SK-N-MC (cell line): Measurements from ENCODE around the gene IGF2BP2.

Source experiments
- DNase-seq: peaks from one replicate; pipeline ENCODE4 v3.0.0-alpha.2; 2011; ENCODE audit warnings: low read depth, low spot score
- H3K27ac ChIP-seq: fragments of 200-600 bp; sonication (generic); 2 replicates; pipeline ENCODE4 v1.5.1; 2016; ENCODE audit warnings: mixed run types
- H3K36me3 ChIP-seq: fragments of 200-600 bp; sonication (generic); 2 replicates; pipeline ENCODE4 v1.6.1; 2017; ENCODE audit warnings: antibody characterized with exemption, low read length, mixed read lengths; ENCODE audit not compliant: insufficient read depth
- H3K4me3 ChIP-seq: fragments of 200-600 bp; sonication (generic); 2 replicates; pipeline ENCODE4 v1.5.1; 2016
- H3K9ac ChIP-seq: fragments of 200-600 bp; sonication (generic); 2 replicates; pipeline ENCODE4 v1.8.0; 2017; ENCODE audit warnings: mixed run types, mixed read lengths; ENCODE audit not compliant: insufficient read length
- H3K9me3 ChIP-seq: fragments of 200-600 bp; sonication (generic); 2 replicates; pipeline ENCODE4 v1.6.1; 2017; ENCODE audit warnings: low read depth, mild to moderate bottlenecking, antibody characterized with exemption, low read length, moderate library complexity, mixed read lengths
- EZH2 ChIP-seq: fragments of 200-600 bp; sonication (generic); IDR thresholded peaks from one replicate; pipeline ENCODE4 v1.6.1; 2017; ENCODE audit warnings: antibody characterized with exemption
- FOXP2 ChIP-seq: optimal IDR thresholded peaks from 2 replicates; pipeline ENCODE3; 2011; ENCODE audit warnings: mild to moderate bottlenecking, moderate library complexity; ENCODE audit not compliant: insufficient read depth; ENCODE audit errors: extremely low read length, control extremely low read depth
- POLR2AphosphoS5 ChIP-seq: IDR thresholded peaks from 2 replicates; pipeline ENCODE4 v1.6.1; 2012; ENCODE audit warnings: mild to moderate bottlenecking, low read depth, low read length, borderline replicate concordance

IGF2BP2 gene

DNA sequence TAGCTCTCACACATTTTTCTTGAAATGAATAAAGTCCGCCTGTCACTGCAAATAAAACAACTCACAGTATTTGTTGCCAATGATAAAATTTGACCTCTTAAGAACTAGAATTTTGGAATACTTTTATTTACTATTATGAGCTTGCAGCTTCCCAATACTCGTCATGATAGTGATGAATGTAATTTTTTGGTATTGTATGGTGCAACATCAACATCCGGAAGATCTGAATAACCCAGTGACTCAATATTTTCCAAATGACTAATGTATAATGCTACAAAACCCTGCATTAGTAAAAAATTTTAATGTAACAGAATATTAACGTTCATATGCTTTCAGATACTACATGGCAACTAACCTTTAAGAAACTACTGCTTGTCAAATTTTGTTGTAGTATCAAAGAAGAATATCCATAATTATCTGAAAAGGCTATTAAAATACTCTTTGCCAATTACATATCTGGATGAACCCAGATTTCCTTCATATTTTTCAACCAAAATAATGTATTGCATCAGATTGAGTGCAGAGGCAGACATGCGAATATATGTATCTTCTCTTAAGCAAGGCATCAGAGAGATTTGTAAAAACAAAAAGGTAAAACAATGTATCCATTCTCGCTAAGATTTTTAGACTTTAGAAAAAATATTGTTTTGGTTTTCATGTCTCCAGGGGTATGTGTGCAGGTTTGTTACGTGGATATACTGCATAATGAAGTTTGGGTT lies 95.3 kb downstream of the IGF2BP2 start:
- no peak for TF ChIP-seq EZH2
- peak overlapping the region; percentile 38 for H3K9ac ChIP-seq
- peak; percentile 72 for DNase-seq
- peaks cover 14% of the 10 kb centered on the region for H3K36me3 ChIP-seq
- no peaks in the 10 kb centered on the region for H3K9me3 ChIP-seq
- H3K27ac ChIP-seq = peak overlapping the region; percentile 90
- peak overlapping the region; percentile 42 for H3K4me3 ChIP-seq

DNA sequence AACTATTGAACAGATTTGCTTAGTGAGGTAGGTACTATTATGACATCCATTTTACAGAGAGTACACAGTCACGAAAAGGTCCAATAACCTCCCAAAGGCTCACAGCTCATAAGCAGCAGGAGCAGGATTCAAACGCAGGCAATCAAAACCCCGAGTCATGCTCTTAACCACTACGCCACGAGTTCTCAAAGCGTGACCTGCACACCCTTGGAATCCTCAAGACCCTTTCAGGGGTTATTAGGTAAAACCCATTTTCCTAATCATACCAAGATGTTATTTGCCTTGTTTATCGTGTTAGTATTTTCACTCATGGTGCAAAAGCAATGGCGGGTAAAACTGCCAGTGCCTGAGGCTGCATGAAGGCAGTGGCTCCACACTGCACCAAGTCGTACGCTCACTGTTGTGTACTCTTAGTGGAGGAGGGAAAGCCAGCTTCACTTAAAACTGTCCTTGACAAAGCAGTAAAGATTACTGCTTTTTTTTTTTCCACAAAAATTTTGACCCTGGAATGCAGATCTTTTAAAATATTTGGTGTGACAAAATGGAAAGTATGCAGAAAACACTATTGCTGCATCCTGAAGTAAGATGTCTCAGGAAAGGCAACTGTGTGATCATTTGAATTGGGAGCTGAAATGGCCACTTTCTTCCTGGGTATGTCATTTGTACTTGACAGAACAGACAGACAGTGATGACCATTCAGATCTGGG lies 96.1 kb downstream of the IGF2BP2 start:
- Histone ChIP-seq H3K36me3 (peaks cover 14% of the 10 kb centered on the region), H3K9me3 (no peaks in the 10 kb centered on the region), H3K27ac (peak overlapping the region; percentile 90), H3K9ac (peak overlapping the region; percentile 38), H3K4me3 (peak overlapping the region; percentile 42)
- TF ChIP-seq POLR2AphosphoS5 = no peak
- no peak for TF ChIP-seq EZH2
- TF ChIP-seq FOXP2 = no peak
- DNase-seq = no peak

DNA sequence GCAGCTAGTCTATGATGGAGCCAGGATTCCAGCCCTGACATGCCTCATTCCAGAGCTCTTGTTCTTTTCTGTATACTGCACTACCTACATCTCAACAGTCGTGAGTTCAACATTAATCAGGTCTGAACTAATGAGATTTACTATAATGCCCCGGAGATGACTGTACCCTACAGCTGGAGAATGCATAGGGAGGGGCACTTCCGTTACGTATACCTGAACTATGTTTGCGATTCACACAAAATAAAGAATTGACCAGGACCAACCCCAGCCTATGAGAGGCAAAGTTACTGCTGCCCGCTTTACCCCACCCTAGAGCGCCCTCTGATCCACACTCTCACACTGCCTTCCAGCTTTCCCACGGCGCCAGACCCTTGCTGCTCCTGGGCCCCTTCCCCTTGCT lies 97.0 kb downstream of the IGF2BP2 start:
- H3K36me3 ChIP-seq = peaks cover 14% of the 10 kb centered on the region
- DNase-seq = no peak
- no peak for TF ChIP-seq POLR2AphosphoS5
- no peak for TF ChIP-seq EZH2
- TF ChIP-seq FOXP2 = no peak
- H3K9me3 ChIP-seq = no peaks in the 10 kb centered on the region
- H3K4me3 ChIP-seq = no peak overlapping the region
- H3K9ac ChIP-seq = no peak overlapping the region
- H3K27ac ChIP-seq = peak overlapping the region; percentile 90; the same call in 1 of the 2 replicates

DNA sequence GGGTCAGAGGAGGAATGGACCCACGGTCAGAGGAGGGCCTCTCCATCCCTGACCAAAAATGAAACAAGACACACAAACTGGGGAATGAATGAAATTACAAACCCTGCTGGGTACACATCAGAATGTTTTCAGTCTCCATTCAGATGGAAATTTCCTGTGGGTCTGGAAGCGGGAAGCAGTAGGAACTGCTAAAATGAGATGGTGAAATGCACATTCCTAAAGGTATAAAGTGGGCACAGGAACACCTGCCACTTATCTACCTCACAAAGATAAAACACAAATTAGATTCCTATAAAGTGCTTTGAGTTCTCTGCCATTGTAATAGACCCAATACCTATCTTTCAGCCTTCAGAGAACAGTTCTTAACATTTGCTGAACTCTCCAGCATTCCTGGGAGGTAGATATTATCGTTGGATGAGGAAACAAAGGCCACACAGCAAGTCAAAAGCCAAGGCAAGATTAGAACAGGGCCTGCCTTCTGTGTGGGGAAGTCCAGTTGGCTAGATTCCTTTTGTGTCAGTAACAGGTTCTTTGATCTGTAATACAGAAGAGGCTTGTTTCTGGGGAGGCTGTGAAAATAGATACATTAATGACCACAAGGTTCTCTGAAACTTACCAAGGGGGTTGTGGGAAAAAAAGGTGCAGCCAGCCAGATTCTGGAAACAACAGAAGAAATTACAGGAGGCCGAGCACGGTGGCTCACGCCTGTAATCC lies 98.4 kb downstream of the IGF2BP2 start:
- no peak for DNase-seq
- H3K36me3 ChIP-seq = peaks cover 14% of the 10 kb centered on the region
- no peak overlapping the region for H3K27ac ChIP-seq
- TF ChIP-seq FOXP2 (no peak), EZH2 (no peak), POLR2AphosphoS5 (no peak)
- no peak overlapping the region for H3K4me3 ChIP-seq
- no peak overlapping the region for H3K9ac ChIP-seq
- H3K9me3 ChIP-seq = no peaks in the 10 kb centered on the region

DNA sequence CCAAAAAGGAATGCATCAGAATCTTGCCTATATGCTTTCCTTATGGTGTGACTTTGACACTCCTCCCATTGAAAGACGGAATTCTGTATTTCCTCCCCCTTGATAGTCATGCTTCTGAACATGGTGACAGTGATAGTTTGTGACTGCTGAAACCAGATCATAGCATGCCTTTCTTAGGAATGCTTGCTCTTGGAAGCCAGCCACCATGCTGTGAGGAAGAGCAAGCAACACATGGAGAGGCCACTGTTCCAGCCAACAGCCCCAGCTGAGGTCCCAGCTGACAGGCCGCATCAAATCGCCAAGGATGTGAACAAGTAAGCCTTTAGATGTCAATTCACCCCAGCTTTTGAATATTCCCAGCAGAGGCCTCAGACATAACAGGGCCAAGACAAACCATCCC lies 100.1 kb downstream of the IGF2BP2 start:
- no peak for DNase-seq
- Histone ChIP-seq H3K27ac (no peak overlapping the region), H3K36me3 (peaks cover 19% of the 10 kb centered on the region), H3K9ac (no peak overlapping the region), H3K4me3 (no peak overlapping the region), H3K9me3 (no peaks in the 10 kb centered on the region)
- TF ChIP-seq POLR2AphosphoS5 (no peak), EZH2 (no peak), FOXP2 (no peak)

DNA sequence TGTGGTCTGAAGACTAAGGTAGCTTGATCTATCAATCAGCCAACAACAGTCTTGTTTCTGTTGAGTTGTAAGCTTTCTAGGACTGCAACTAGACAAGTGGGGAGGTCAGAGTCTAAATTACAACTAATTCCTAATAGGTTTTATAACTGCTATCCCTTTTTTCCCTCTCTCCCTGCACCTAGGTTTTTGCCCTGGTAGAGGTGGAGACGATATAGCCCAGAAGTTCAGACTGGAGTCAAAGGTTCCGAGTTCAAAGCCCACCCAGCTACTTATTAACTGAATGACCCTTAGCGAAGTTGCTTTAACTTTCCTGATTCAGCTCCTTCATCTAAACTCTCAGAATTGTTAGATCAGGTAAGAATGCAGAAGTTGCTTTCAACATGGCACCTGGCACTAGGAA lies 100.6 kb downstream of the IGF2BP2 start:
- Histone ChIP-seq H3K27ac (no peak overlapping the region), H3K9ac (no peak overlapping the region), H3K36me3 (peaks cover 19% of the 10 kb centered on the region), H3K4me3 (no peak overlapping the region), H3K9me3 (no peaks in the 10 kb centered on the region)
- no peak for DNase-seq
- TF ChIP-seq EZH2 = no peak
- no peak for TF ChIP-seq FOXP2
- no peak for TF ChIP-seq POLR2AphosphoS5

DNA sequence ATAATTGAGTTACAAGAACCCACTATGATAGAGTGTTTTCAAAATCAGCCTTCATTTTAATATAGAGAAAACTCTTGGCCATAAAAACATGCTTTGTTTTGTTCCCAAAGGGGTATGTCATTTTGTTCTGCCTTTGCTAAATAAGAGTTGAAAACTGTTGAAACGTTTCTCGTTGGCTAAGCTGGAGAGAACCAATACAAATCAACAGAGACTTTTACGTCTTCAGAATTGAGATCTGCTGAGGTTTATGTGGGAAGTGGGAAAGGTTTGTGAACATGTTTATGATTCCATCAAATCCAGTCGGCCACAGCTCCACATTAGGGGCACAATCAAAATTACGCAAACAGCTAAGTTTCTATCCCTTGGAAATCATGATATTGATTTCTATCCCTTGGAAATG lies 102.0 kb downstream of the IGF2BP2 start:
- Histone ChIP-seq H3K4me3 (no peak overlapping the region), H3K36me3 (peaks cover 19% of the 10 kb centered on the region), H3K9ac (no peak overlapping the region), H3K9me3 (no peaks in the 10 kb centered on the region), H3K27ac (no peak overlapping the region)
- TF ChIP-seq POLR2AphosphoS5 = no peak
- TF ChIP-seq EZH2 = no peak
- TF ChIP-seq FOXP2 = no peak
- DNase-seq = no peak

DNA sequence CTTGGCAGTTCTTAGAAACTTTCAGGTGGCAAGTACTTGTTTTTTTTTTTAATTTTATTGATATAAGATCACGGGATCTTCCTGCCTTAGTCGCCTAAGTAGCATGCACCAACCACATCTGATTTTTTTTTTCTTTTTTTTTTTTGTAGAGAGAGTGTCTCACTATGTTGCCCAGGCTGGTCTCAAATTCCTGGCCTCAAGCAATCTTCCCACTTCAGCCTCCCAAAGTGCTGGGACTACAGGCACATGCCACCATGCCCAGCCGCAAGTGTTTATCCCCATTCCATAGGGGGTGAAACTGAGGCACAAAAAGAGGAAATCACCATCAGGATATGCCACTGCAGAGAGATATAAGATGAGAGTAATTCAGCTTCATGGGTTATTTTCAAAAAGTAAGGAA lies 102.9 kb downstream of the IGF2BP2 start:
- H3K9me3 ChIP-seq = no peaks in the 10 kb centered on the region
- H3K4me3 ChIP-seq = no peak overlapping the region
- H3K27ac ChIP-seq = no peak overlapping the region
- TF ChIP-seq FOXP2 (no peak), EZH2 (no peak), POLR2AphosphoS5 (no peak)
- H3K36me3 ChIP-seq = peaks cover 19% of the 10 kb centered on the region
- no peak overlapping the region for H3K9ac ChIP-seq
- no peak for DNase-seq

DNA sequence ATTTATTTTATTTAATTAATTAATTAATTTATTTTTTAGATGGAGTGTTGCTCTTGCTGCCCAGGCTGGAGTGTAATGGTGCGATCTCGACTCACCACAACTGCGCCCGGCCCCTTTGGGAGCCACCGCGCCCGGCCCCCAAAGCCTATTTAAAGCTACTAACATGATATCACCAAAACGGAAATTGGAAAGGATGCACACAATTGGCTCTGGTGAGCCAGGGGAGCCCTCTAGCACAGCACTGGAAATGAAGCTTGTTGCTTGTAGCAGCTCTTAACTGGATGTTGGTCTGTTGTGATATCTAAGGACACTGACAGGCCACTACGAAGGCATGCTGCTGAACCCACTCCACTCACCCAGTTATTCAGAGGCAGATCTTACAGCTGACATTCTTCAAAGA lies 104.5 kb downstream of the IGF2BP2 start:
- H3K4me3 ChIP-seq = no peak overlapping the region
- H3K27ac ChIP-seq = no peak overlapping the region
- DNase-seq = no peak
- no peak for TF ChIP-seq EZH2
- no peak for TF ChIP-seq POLR2AphosphoS5
- no peak for TF ChIP-seq FOXP2
- H3K36me3 ChIP-seq = peaks cover 11% of the 10 kb centered on the region
- H3K9me3 ChIP-seq = no peaks in the 10 kb centered on the region
- H3K9ac ChIP-seq = no peak overlapping the region
